A549 treated with DMSO at 1 μM for 4 hours (cell line): ENCODE data around the gene WDPCP. TPM values are rescaled to one million over a fixed set of nuclear protein-coding genes. Genes with fewer than 3 reads are reported as not detected.

ENCODE experiments used
- total RNA-seq: library from RNA; stranded (reverse); fragments of 200-300 nt; extraction: Qiagen RNA extraction; gene quantifications from 5 replicates; pipeline ENCODE4 v1.2.3, GENCODE V29; 2022; ENCODE audit warnings: low read depth

WDPCP gene, protein sequence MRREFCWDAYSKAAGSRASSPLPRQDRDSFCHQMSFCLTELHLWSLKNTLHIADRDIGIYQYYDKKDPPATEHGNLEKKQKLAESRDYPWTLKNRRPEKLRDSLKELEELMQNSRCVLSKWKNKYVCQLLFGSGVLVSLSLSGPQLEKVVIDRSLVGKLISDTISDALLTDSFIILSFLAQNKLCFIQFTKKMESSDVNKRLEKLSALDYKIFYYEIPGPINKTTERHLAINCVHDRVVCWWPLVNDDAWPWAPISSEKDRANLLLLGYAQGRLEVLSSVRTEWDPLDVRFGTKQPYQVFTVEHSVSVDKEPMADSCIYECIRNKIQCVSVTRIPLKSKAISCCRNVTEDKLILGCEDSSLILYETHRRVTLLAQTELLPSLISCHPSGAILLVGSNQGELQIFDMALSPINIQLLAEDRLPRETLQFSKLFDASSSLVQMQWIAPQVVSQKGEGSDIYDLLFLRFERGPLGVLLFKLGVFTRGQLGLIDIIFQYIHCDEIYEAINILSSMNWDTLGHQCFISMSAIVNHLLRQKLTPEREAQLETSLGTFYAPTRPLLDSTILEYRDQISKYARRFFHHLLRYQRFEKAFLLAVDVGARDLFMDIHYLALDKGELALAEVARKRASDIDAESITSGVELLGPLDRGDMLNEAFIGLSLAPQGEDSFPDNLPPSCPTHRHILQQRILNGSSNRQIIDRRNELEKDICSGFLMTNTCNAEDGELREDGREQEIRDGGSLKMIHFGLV
- 3.6 to 4.4 TPM (median 3.7 TPM) in 5 replicates for total RNA-seq

DNA sequence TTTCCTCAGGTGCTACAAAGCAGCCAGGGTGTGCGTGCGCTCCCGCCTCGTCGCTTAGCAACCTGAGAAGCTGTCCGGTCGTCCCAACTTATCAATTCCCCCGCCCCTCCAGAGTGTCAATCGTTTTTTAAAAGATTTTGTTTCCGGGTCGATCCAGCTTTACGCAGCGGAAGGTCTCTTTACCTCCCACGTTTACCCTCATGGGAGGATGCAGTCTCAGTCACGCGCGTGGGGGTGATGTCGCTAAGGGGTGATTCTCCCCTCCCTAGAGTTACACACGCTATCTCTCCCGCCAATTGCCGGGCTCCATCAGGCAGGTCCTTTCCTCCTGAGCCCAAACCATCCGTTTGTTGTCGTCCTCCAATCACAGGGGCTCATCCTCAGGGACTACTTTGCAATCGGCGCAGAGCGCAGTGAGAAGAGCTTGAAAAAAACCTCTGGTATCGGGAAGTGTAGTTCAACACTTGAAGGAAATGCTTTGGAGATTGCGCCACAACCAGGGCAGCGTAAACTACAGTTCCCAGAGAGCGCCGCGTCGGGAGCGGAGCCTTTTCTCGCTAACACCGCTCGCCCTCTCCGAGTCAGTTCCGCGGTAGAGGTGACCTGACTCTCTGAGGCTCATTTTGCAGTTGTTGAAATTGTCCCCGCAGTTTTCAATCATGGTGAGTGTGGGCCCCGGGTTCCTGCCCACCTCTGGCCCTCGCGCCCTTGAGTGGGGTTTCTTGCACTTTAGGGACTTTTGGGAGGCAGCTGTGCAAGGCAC, at the start of gene WDPCP, which contains the start of gene MDH1:
Gene WDPCP (minus strand): TSS at position 93 of the 763 bp plus-strand sequence. CDS start 206 bp downstream, outside the sequence.
Gene MDH1 (plus strand): TSS at position 579 of the 763 bp plus-strand sequence. CDS start 81 bp downstream, at position 660.

Other genes starting within 250 kb of the WDPCP start
- gene MDH1, start 486 bp upstream of the WDPCP start, total RNA-seq: 245 to 266 TPM (median 259 TPM) in 5 replicates